Measurements from ENCODE around the gene PTPN5. TPM values are rescaled to one million over a fixed set of nuclear protein-coding genes. Genes with fewer than 3 reads are reported as not detected.

Gene PTPN5
- total RNA-seq, 1 experiment from 2014 or later: not detected

DNA sequence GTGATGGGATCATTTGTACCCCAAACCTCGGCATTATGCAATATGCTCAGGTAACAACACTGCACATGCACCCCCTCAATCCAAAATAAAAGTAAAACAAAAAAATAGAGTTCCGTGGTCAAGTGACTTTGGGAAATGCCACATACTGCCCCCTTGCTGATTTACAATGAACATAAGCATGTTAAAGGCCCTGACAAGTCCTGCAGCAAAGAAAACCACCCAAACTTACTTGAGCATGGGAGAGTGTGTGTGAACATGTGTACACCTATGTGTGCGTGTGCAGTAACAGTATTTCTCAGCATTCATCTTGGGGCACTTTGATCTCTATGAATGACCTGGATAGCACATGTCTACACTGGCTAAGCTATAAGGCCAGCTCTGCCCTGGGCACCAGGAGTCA, 49.8 kb downstream of the PTPN5 start:
- DNase-seq (ENCODE audit: low spot score): no peak

DNA sequence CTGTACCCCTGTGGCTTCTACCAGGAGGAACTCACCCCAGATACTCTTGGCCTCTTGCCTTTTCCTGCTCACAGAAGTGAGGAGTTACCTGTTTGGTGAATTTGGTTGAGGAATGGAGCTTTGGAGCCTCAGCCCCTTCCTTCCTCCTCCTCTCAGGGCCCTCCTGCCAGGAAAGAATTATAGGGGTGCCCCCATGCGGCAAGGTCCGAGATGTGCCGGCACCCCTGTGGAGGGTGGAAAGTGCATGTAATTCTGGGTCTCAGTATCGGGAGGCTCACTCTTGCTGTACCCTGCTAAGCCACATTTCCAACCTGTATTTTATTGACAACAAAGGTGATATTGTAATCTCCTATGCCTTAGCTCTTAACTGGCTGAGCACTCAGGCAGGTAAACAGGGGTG, 51.9 kb downstream of the PTPN5 start:
- no peak for DNase-seq (ENCODE audit: low spot score)

DNA sequence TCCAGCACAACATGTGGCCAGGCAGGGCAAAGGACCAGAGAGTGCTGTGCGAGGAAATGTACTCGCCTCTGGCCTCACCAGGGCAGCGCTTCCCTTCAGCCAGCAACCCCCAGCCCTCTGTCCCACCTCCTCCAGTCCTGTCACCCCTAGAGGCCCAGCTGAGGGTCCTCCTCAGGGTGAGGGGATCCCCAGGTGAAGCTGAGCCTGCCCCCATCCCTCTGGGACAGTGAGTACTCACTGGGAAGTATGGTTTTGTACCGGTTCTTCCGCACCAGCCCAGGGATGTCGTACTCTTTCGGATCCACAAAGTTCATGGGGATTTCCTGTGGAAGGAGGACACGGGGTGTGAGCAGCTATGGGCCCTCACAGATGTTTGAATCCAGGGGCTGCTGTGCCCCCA, 54.0 kb downstream of the PTPN5 start:
- no peak for DNase-seq (ENCODE audit: low spot score)

DNA sequence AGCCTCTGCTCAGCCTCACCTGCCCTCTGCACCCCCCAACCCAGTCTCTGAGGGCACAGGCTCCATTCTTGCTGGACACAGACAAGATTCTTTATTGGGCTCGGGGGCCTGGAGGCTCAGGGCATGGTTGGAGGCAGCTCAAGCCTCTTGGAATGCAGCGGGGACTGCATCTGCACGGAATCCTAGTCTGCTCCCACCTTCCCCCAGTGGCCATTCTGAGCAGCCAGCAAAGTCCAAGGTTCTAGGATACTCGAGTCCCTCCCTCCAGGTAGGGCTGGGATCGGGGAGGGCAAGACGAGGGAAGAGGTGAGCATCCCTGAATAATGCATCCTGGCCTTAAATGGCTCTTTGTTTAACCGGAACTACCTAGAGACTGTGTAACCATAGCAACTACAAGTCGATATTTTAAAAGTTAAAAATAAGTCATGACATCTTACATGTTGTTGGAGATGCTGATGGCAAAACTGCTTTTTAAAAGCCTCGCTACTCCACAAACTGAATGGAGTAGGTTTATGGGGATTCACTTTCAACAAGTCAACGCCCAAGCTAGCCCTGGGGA, 54.9 kb downstream of the PTPN5 start:
- no peak for DNase-seq (ENCODE audit: low spot score)

DNA sequence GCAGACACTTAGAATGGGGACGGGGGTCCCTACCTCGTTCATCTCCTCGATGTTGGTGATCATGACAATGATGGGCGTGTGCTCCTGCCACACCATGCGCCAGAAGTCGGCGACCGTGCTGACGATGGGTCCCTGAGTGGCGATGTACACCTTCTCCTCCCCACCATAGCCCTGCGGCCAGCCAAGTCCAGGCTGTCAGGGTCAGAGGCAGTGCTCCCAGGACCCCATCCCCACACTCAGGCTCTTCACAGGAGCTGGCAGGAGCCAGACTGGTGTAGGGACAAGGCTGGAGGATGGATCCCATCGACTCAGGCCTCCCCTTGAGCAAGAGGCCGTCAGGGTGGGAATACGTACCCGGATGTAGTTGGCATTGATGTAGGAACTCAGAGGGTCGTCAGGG, 58.4 kb downstream of the PTPN5 start:
- no peak for DNase-seq (ENCODE audit: low spot score)

DNA sequence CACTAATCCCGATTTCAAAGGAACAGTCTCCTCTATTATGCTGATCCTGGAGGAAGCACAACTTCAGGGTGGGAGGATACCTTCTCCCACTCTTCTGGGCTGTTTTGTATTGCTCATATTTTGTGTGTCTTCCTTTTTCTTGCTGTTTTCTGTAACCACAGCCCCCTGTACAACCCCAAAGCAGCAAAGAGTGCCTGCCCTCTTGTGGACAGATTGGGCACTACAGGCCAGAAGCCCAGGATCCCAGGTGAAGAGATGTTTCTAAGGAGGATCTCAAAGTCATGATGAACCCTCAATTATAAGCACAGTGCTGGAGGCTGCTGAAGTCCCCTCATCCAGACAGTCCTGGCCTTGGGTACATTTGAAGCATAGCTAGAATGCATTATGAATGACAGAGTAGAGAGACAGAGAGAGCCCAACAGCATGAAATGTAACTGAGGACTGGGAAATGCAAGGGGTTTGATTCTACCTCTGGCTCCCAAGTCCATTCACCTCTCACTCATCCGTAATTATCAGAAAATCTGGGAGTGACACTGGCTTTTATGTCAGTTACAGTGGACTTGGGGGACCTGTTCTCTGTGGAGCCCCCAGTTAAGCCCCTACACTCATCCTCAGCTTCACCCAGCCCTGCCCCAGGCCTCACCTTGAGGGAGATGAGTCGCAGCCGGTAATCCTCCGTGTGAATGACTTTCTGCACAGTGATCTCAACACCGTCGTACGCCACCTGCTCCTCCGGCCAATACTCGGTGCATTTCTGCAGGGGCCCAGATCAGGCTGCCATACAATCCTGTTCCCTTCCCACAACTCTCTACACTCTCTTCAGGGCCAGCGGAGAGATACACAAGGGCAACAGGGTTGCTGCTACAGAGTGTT, 59.4 kb downstream of the PTPN5 start:
- DNase-seq (ENCODE audit: low spot score): peak; percentile 35

DNA sequence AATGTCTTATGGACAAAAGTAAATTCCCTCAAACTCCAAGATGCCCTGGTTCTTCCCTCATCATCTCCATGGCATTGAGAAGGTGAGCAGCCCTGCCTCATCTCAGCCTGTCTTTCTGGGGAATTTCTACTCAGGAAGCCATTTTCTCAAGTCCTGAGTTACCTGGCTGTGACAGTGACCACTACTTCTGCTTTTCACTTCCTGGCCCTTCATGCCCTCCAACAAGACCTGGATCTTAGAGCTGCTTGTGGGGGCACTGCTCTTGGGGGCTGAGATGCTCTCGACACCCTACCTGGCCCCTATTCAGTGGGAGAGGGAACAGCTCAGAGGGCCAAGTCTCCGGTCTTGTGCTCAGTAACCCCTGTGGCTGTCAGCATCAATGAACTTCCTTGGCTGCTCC, 60.2 kb downstream of the PTPN5 start:
- no peak for DNase-seq (ENCODE audit: low spot score)

DNA sequence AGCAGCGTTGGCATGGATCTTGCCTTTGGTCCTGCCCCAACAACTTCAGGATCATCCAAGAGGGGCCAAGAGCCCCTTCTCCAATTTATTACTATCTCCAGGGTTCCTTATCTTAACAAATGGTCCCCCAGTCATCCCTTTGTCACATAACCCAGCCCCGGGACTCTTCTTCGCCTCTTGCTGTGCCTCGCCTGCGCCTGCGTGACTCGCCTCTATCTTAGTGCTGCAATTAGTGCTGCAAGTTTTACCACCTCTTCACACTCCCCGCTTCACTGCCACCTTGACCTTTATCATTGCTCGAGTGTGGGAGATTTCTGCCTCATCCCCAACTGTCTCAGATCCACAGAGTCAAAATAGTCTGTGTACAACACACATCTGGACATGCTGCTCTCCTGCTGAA, 61.6 kb downstream of the PTPN5 start:
- DNase-seq (ENCODE audit: low spot score): no peak

DNA sequence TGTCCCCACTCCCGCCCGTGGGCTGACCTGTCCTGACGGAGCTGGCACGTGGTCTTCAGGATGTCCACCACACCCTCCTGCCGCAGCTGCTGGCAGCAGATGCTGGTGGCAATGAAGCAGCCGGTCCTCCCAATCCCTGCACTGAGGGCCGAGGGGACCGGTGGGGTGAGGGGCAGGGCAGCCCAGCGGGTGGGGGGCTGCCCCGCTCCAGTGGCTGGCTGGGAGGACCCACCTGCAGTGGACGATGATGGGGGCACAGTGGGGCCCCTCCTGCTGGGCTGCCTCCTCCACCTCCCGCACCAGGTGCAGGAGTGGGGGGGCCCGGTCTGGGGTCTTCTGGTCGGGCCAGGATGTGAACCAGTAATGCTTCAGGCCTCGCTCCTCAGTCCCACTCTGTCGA, 62.2 kb downstream of the PTPN5 start:
- no peak for DNase-seq (ENCODE audit: low spot score)

DNA sequence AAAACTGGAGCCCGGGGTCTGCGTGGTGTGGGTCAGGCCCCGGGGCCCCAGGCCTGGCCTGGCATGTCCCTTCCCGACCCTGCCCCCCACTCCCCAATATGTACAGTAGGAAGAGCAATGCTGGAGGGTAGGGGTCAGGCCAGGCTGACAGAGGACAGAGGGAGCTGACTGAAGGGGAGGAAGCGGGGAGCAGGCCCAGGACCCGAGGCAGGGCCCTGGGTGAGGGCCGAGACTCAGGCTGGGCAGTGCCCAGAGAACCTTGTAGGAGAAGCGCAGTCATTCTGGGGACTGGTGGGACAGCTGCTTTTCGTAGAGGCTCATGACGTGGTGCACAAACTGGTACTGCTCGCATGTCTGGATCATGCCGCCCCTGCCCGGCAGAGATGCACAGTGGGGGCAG, 62.9 kb downstream of the PTPN5 start:
- no peak for DNase-seq (ENCODE audit: low spot score)

DNA sequence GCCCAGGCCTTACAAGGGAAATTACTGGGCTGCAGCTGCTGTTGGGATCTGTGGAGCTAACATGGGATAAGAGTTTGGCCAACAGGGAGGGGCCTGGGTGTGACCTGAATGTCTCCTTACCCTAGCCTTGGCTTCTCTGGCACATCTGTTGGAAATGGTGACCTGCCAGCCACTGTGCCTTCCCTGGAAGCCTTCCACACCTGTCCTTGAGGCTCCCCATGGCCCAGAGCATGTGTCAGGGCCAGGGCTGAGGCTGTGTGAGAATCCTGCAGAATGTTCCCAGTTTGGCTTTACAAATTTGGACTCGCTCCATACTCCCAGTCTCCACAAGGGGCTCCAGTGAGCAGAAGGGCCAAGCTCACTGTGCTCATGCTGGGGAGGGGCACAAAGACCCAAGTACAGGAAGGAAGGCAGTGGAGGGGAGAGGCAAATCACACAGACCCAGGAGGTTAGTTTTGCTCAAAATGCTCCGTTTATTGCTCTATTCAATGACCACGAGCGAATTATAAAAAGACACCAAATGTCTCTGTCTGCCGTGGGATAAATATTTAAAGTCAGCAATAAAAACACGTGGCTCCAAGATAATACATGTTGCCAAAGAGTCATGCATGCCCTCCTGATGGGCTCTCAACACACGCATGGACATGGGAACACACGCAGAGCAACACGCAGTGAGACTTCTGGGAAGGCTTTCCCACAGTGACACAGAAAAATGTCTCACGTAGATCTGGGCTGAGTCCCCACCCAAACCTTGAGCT, 63.9 kb downstream of the PTPN5 start:
- peak; percentile 54 for DNase-seq (ENCODE audit: low spot score)

DNA sequence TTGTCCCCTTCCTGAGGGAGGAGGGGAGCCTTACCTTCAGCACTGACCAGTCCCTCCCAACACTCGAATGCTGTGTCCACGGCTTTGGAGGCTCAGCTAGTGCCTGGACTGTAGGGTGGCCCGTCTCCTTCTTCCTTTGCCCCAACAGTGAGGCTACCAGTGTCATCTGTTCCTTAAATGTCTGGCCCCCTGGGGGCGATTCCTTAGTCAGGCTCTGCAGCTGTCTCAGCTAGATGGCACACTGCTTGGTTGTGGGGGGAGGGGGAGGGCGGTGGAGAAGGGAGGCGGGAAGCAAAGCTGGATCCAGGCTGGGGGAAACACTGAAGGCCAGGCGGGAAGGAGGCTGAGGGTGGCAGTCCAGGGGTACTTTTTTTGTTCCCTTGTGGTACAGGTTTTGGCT, 65.6 kb downstream of the PTPN5 start, which contains the start of gene IGSF22:
TSS of gene IGSF22 (minus strand) at position 149 of the 400 bp plus-strand sequence. CDS start 1,952 bp downstream, outside the sequence.
- no peak for DNase-seq (ENCODE audit: low spot score)

DNA sequence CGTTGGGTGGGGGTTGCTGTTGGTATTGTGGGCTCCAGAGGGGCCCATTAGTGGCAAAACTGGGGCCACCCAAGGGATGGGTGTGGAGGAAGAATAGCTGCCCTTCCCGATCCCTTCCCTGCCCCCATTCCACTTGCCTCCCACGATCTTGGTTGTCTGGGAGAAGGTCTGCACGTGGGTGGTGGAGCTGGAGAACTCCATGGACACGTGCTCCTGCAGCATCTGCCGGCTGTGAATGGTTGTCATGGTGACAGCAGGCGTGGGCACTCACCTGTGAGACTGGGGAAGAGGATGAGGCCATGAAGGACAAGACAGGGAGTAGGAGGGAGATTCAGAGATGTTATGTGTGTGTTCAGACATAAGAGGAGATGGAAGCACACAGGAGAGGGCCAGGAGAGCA, 67.6 kb downstream of the PTPN5 start:
- DNase-seq (ENCODE audit: low spot score): no peak

DNA sequence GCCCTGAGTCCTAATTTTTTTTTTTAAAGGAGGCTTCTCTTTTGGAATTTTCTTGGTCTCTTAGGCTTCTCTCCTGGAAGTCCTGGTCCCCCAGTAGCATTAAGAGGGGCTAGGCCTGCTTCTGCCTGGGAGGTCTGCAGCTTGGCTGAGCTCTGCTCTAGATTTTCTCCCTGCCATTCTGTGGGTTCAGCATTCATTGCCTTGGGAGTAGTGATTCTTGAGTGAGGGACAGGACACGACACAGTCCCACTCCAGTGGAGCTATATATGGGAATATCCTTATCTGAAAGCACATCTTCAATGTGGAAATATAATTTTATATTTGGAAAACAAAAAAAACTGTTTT, 69.3 kb downstream of the PTPN5 start:
- no peak for DNase-seq (ENCODE audit: low spot score)

DNA sequence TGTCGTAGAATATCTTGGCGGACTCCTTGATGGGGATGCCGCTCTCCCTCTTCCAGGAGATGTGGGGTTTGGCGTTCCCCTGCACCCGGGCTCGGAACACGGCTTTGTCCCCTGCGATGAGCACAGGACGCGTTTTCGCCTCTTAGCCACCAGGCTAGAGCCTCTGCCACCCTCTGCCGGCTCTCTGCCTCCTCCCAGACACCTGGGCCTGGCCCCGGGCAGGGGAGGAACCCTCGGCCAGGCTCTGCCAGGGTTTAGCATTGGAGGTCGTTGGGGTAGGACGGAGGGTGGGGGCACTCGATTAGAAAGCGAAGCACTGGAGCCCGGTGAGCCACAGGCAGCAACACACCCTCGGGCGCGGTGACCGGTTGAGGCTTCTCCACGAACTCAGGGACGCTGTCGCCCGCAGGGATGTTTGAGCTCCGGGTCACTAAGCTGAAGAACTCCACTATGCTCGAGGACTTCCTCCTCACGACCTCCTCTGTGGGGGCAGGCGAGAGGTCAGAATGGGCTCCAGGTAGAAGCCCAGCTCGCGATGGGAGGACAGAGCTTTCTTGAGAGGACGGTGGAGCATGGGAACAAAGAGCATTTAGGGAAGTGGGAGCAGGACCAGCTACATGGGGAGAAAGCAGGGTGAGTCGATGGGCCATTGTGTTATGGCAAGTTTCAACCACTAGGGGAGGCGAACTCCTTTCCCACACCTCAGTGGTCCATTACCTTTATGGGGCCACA, 69.9 kb downstream of the PTPN5 start:
- DNase-seq (ENCODE audit: low spot score): no peak

DNA sequence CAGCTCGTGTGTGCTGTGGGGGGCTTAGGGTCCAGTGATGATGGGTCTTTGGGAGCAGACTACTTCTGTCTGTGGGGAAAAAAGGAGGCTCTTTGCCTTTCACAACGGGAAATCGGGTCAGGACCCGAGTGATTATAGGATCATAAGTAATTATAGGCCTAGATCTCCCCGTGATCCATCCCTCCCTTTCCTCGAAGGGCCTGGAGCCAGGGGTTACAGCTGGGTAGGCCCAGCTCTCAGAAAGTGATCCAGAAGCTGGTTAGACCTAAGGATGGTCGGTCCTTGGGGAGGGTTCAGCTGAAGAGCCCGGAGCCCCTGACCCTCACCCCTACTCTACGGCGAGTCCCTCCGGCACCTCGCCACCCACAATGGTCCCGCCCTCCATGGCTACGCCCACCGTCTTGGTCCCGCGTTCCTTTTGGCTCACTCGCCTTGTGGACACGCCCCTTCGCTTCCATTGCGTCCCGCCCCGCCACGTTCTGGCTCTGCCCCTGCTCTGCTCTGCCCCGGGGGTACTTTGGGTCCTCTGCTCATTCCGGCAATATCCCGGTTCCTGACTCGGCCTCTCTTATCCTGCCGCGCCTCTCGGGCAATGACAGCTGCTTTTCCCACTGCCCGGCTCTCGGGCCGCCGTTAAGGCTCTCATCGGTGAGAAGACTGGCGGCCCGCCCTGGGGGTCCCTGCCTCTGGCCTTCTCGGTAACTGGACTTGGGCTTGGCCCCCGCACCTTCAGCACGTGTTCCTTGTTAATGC, 70.6 kb downstream of the PTPN5 start:
- DNase-seq (ENCODE audit: low spot score): no peak

DNA sequence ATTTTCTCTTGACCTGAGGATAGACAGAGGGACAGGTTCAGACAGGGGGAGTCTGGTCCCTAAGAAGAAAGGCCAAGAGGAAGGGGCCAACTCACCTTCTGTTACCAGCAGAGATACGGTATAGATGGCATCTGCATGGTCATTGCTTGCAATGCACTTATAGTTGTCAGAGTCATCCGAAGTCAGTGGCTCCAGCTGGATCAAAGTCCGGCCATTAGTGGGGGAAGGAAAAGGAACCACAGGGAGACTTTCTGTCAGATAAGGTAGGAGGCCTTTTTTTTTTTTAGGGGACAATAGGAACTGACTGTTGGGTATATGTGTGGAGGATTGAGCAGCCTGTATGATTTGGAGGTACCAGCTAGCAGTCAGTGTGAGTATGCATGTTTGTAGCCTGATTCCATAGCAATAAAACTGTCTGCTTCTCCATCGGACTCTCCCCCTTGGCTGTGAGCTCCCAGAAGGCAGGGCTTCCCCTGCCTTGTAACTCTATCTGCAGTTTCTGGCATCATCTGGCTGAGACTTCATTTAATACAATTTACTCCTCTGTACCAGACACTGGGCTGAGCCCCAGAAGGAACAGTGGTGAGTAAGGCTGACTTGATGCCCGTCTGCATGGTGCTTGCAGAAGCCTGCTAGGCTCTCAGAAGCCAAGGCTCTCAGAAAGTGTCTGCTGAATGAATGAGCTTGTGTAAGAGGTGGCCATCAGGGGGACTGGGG, 71.3 kb downstream of the PTPN5 start:
- DNase-seq (ENCODE audit: low spot score): no peak

DNA sequence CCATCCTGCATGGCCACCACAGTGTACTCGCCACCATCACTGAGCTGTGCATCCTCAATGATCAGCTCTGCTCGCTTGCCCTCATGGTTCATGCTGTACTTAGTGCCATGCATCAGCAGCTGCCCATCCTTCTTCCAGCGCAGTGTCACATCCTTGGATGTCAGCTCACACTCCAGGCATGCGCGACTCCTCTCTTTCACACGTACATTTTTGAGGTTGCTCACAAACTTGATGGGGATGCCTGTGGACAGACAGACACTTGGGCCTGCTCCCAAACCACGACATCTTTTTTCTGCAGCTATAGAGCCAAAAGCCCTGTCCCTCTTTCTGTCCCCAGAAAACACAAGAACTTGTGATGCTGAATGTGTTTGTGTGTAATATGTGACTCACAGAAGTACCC, 76.1 kb downstream of the PTPN5 start:
- DNase-seq (ENCODE audit: low spot score): no peak

DNA sequence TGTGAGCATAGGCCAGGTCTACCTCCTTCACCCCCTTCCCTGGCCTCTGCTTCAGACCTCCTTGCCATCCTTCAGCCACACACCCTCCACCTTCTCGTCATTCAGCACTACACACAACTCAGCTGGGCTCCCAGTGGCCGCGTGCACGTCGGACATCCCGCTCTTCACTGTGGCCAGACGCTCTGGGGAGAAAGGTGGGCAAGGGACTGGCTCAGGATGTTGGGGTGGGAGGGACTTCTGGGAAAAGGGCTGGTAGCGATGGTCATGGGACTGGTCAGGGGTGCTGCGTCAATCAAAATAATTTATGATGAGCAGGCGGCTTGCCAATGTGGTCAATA, 77.2 kb downstream of the PTPN5 start:
- no peak for DNase-seq (ENCODE audit: low spot score)

DNA sequence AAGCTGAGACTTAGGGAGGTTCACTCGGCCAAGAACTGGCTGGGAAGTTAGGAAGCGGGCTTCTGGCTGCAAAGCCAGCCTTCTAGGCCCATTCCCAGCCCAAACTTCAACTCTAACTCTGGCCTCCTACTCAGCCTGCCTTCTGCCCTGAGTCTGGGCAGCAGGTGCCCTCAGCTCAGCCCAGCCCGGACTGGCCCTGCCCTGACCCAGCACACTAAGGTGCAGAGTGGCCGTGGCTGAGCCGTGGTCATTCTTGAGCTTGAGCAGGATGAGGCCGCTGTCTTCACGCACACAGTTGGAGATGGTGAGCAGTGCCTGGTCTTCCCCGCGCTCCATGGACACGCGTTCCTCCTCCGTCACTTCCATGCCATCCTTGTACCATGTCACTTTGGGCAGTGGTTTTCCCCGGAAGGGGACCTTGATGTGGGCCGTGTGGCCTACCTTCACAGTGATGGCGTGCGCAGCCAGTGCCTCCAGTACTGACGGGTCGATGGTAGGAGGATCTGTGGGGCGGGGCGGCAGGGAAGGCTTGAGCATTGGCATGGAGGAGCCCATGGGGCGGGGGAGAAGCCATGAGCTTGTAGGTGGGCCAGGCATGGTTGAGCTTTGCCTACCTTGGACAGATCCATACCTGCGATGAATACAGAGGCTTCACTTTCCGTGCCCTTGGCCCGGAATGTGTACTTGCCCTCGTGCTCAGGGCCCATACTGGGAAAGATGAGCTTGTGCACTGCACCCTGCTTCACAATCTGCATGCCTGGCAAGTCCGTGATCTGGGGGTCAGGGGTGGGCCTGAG, 77.8 kb downstream of the PTPN5 start:
- no peak for DNase-seq (ENCODE audit: low spot score)
